Activated CD8-positive, alpha-beta T cell treated with anti-CD3 and anti-CD28 coated beads for 36 hours (primary cell): ENCODE data around the gene CEP57L1. TPM values are rescaled to one million over a fixed set of nuclear protein-coding genes. Genes with fewer than 3 reads are reported as not detected.

ENCODE experiments used
- ATAC-seq: fragments of 200-7000 bp; cut with Tn5 transposase; one replicate; pipeline ENCODE4 v1.10.0; 2021; ENCODE audit warnings: mild to moderate bottlenecking, moderate library complexity
- CTCF ChIA-PET: fragments of 350-600 bp; sonication (Branson Sonifier 250); formaldehyde crosslinking; loops from one replicate; lab custom pipeline; 2021; ENCODE audit warnings: antibody characterized with exemption; lab: Charles Lee
- POLR2A ChIA-PET: fragments of 350-600 bp; sonication (Branson Sonifier 250); formaldehyde crosslinking; loops from one replicate; lab custom pipeline; 2021; ENCODE audit warnings: antibody characterized with exemption; lab: Charles Lee
- DNase-seq: peaks from one replicate; pipeline ENCODE4 v3.0.0-alpha.2; 2020
- H3K27ac Mint-ChIP-seq: one replicate; pipeline ENCODE4 v1.8.0; 2021; ENCODE audit warnings: mild to moderate bottlenecking, mixed read lengths
- H3K27me3 Mint-ChIP-seq: one replicate; pipeline ENCODE4 v1.8.0; 2021; ENCODE audit warnings: mixed read lengths
- H3K36me3 Mint-ChIP-seq: one replicate; pipeline ENCODE4 v1.8.0; 2021; ENCODE audit warnings: low read depth, mixed read lengths
- H3K4me1 Mint-ChIP-seq: one replicate; pipeline ENCODE4 v1.8.0; 2021; ENCODE audit warnings: low read depth, mixed read lengths
- H3K4me3 Mint-ChIP-seq: one replicate; pipeline ENCODE4 v1.8.0; 2021; ENCODE audit warnings: mild to moderate bottlenecking, moderate library complexity, mixed read lengths
- H3K9me3 Mint-ChIP-seq: one replicate; pipeline ENCODE4 v1.8.0; 2021; ENCODE audit warnings: mixed read lengths
- intact Hi-C: fragments of 100-400 bp; cut with micrococcal nuclease; formaldehyde crosslinking; loops from one replicate; pipeline ENCODE4 v1.10.0; 2022
- total RNA-seq, 2 experiments: library from RNA; stranded (reverse); gene quantifications; one replicate each; pipeline ENCODE4 v1.2.3, GENCODE V29; 2021
- TF ChIP-seq, protein P1 (sequence below): fragments of 200-600 bp; IDR thresholded peaks from one replicate; pipeline ENCODE4 v1.8.0; 2022; ENCODE audit warnings: antibody characterized with exemption, mild to moderate bottlenecking

CEP57L1 gene
- total RNA-seq, 2 experiments from 2014 or later, result 25.0 to 25.8 TPM

DNA sequence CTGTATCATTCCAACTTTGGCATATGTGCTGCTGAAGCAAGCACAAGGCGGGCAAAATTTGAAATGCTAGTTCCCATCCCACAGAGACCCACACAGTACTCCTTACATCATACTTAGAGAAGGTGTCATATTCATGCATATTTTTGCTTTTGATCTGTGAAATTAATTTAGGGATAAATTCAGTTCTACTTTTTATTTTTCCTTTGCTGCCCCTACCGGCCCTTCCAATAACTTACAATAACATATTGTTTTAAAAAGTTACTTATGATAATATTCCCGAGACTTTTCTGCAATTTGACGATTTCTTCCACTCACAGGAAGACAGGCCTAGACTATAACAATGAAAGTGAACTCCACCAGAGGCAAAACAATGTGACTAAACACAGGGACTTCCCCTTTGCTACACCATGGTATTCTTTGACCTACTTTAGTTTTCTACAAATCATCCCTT is 35.7 kb upstream of the CEP57L1 start:
- no peaks in the 10 kb centered on the region for H3K27me3 Mint-ChIP-seq
- intact Hi-C loops, result loop anchor here (5.0 kb wide), 1 partner anchor 52 kb away; no protein-coding TSS in a partner anchor
- H3K27ac Mint-ChIP-seq, result peak overlapping the region; percentile 92
- peak overlapping the region; percentile 47 for H3K4me3 Mint-ChIP-seq
- peak; percentile 96 for ATAC-seq
- POLR2A ChIA-PET, result no interaction called here
- no peak for DNase-seq
- CTCF ChIA-PET, result interaction anchor here (0.7 to 1.5 kb wide), 5 partner anchors 12 to 116 kb away, joined by 3 to 5 read pairs (median 3); no protein-coding TSS in a partner anchor
- TF ChIP-seq, protein P1, sequence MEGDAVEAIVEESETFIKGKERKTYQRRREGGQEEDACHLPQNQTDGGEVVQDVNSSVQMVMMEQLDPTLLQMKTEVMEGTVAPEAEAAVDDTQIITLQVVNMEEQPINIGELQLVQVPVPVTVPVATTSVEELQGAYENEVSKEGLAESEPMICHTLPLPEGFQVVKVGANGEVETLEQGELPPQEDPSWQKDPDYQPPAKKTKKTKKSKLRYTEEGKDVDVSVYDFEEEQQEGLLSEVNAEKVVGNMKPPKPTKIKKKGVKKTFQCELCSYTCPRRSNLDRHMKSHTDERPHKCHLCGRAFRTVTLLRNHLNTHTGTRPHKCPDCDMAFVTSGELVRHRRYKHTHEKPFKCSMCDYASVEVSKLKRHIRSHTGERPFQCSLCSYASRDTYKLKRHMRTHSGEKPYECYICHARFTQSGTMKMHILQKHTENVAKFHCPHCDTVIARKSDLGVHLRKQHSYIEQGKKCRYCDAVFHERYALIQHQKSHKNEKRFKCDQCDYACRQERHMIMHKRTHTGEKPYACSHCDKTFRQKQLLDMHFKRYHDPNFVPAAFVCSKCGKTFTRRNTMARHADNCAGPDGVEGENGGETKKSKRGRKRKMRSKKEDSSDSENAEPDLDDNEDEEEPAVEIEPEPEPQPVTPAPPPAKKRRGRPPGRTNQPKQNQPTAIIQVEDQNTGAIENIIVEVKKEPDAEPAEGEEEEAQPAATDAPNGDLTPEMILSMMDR, result no peak
- no peaks in the 10 kb centered on the region for H3K36me3 Mint-ChIP-seq
- no peaks in the 10 kb centered on the region for H3K9me3 Mint-ChIP-seq
- H3K4me1 Mint-ChIP-seq, result peaks cover 40% of the 10 kb centered on the region

- Mint-ChIP-seq H3K36me3 (no peaks in the 10 kb centered on the region), H3K27me3 (no peaks in the 10 kb centered on the region), H3K27ac (no peak overlapping the region), H3K4me1 (peaks cover 43% of the 10 kb centered on the region), H3K9me3 (no peaks in the 10 kb centered on the region), H3K4me3 (no peak overlapping the region)
- CTCF ChIA-PET, result no interaction called here
- TF ChIP-seq, protein P1, result no peak
- ATAC-seq, result no peak
- intact Hi-C loops, result loop anchor here (5.0 kb wide), 1 partner anchor 53 kb away; no protein-coding TSS in a partner anchor
- POLR2A ChIA-PET, result no interaction called here
- DNase-seq, result no peak
Observed at GRCh38 chr6:109060571-109060970, 34.7 kb upstream of the CEP57L1 start.

DNA sequence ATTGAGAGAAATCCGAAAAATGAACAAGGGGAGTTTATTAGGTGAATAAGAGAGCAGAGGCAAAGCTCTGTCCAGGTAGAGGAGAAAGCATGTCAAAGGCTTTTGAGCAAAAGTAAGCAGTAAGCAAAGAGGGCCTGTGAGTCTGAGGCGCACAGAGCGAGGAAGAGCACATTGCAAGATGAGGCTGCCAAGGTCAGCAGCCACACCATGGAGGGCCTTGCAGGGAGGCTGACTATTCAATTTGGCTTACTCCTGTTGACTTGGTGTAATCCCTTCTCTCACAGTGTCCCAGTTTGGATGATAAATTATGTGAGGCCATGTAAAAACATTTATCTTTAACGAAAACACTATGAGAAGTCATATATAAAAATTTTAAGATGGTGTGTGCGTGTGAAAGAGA is 33.1 kb upstream of the CEP57L1 start:
- Mint-ChIP-seq H3K27ac (no peak overlapping the region), H3K9me3 (no peaks in the 10 kb centered on the region), H3K4me3 (no peak overlapping the region), H3K4me1 (peaks cover 47% of the 10 kb centered on the region), H3K36me3 (no peaks in the 10 kb centered on the region), H3K27me3 (no peaks in the 10 kb centered on the region)
- no peak for DNase-seq
- TF ChIP-seq, protein P1, result no peak
- ChIA-PET POLR2A (interaction anchor here (1.2 kb wide), 1 partner anchor 9 kb away, joined by 3 read pairs; no protein-coding TSS in a partner anchor), CTCF (interaction anchor here (2.4 kb wide), 1 partner anchor 11 kb away, joined by 9 read pairs; no protein-coding TSS in a partner anchor)
- ATAC-seq, result no peak
- intact Hi-C loops, result loop anchor here (5.0 kb wide), 1 partner anchor 55 kb away; no protein-coding TSS in a partner anchor

GRCh38 chr6:109062767-109063352 is 32.4 kb upstream of the CEP57L1 start:
- intact Hi-C loops, result loop anchor here (5.0 kb wide), 1 partner anchor 56 kb away; no protein-coding TSS in a partner anchor
- Mint-ChIP-seq H3K9me3 (no peaks in the 10 kb centered on the region), H3K4me3 (no peak overlapping the region), H3K36me3 (no peaks in the 10 kb centered on the region), H3K4me1 (peaks cover 51% of the 10 kb centered on the region), H3K27ac (no peak overlapping the region), H3K27me3 (no peaks in the 10 kb centered on the region)
- ChIA-PET POLR2A (interaction anchor here (1.2 kb wide), 1 partner anchor 9 kb away, joined by 3 read pairs; no protein-coding TSS in a partner anchor), CTCF (interaction anchor here (2.4 kb wide), 1 partner anchor 10 kb away, joined by 9 read pairs; no protein-coding TSS in a partner anchor)
- ATAC-seq, result no peak
- DNase-seq, result no peak
- TF ChIP-seq, protein P1, result no peak

DNA sequence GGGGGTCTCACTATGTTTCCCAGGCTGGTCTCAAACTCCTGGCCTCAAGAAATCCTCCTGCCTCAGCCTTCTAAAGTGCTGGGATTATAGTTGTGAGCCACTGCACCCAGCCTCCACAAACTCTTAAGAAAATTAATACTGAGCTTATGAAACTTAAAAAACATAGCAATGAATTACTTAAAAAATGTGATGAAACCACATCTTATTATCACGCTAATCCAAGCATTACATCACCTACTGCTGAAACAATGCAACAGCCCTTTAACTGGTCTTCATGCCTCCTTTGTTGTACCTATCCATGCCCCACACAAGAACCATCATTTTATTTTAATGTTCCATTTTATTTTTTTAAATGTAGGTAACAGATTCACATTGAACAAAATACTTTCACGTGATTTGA is 25.6 kb upstream of the CEP57L1 start:
- Mint-ChIP-seq H3K4me1 (peaks cover 35% of the 10 kb centered on the region), H3K9me3 (no peaks in the 10 kb centered on the region), H3K4me3 (no peak overlapping the region), H3K27me3 (no peaks in the 10 kb centered on the region), H3K27ac (no peak overlapping the region), H3K36me3 (no peaks in the 10 kb centered on the region)
- POLR2A ChIA-PET, result interaction anchor here (0.6 to 1.0 kb wide), 2 partner anchors 39 to 216 kb away, joined by 3 read pairs; no protein-coding TSS in a partner anchor
- TF ChIP-seq, protein P1, result no peak
- no peak for ATAC-seq
- CTCF ChIA-PET, result interaction anchor here (1.2 to 8.1 kb wide), 4 partner anchors 56 to 529 kb away, joined by 3 to 81 read pairs (median 16); no protein-coding TSS in a partner anchor
- DNase-seq, result no peak
- intact Hi-C loops, result loop anchor here (5.0 to 10.0 kb wide), 2 partner anchors 152 to 225 kb away; partner anchors contain the start of gene ARMC2
